ENCODE data around the gene ERGIC1. TPM values are rescaled to one million over a fixed set of nuclear protein-coding genes. Genes with fewer than 3 reads are reported as not detected.
A peak's percentile ranks its signal among the peaks of the same experiment; 100 is the strongest.

ERGIC1 gene
- total and polyA plus RNA-seq, 2 of the 13 experiments (the other 11 are each of a cell fraction or from before 2014, with no cell fraction given) = 78.5 to 184 TPM

- TF ChIP-seq GPBP1L1 (CRISPR knock-in tag; IDR thresholded peaks at IDR 0.05) (no peak), ZBTB44 (CRISPR knock-in tag; IDR thresholded peaks at IDR 0.05) (no peak), JDP2 (CRISPR knock-in tag; IDR thresholded peaks at IDR 0.05; ENCODE audit: borderline replicate concordance) (no peak), ZFP1 (CRISPR knock-in tag; IDR thresholded peaks at IDR 0.05) (no peak), IKZF5 (CRISPR knock-in tag; IDR thresholded peaks at IDR 0.05) (no peak)
Observed at GRCh38 chr5:172815631-172816030, 18.4 kb upstream of the ERGIC1 start (continued).

- no TSS peak for BruUV-seq (replicated peaks)
- Histone ChIP-seq H3K27me3 (ENCODE audit: control insufficient read depth in 1 of 2, insufficient read depth in 2 of 2, low read length in 2 of 2) (no peaks in the 10 kb centered on the region), H3K79me2 (ENCODE audit: insufficient read depth, low read length) (no peaks in the 10 kb centered on the region), H4K20me1 (ENCODE audit: insufficient read depth, low read length) (no peaks in the 10 kb centered on the region), H2AFZ (ENCODE audit: low read length) (no peak overlapping the region), H3K4me1 (ENCODE audit: insufficient read depth, low read length) (peaks cover 44% of the 10 kb centered on the region), H3K4me3 (replicated peaks in 1 of 3; ENCODE audit: insufficient read depth in 1 of 3, low read depth in 2 of 3, low read length in 3 of 3) (peak overlapping the region in 1 of 3 experiments; percentile 29; a peak in 2 of 6 replicates), H3K4me2 (ENCODE audit: low read depth, low read length) (peak overlapping the region; percentile 61), H3K9ac (ENCODE audit: insufficient read depth, low read depth, low read length) (no peak overlapping the region), H3K36me3 (replicated peaks in 1 of 2; ENCODE audit: control insufficient read depth in 1 of 2, insufficient read depth in 2 of 2, low read length in 2 of 2) (no peaks in the 10 kb centered on the region), H3K9me3 (ENCODE audit: low read length) (no peaks in the 10 kb centered on the region), H3K27ac (ENCODE audit: extremely low read length, insufficient read depth, low read length) (no peak overlapping the region)
- POLR2A ChIA-PET = interaction anchor here (1.1 to 3.0 kb wide), 8 partner anchors 17 to 103 kb away, joined by 3 to 12 read pairs (median 4); partner anchors contain the start of genes DUSP1 and ERGIC1
- intact Hi-C loops (cut with micrococcal nuclease; ENCODE audit: unreplicated experiment) (no loop called here), in situ Hi-C loops (cut with HindIII; ENCODE audit: extremely low pct_ligation_motif_present, low pct_unique_long_range_greater_than_20kb) (no loop called here)
- DNase-seq (ENCODE audit: low spot score) = no peak
- peak; percentile 72 for ATAC-seq
- CTCF ChIA-PET (ENCODE audit: low intra/inter-chr PET ratio, low total read pairs) = no interaction called here
- WGBS (ENCODE audit: low lambda C conversion rate) = 7% methylated on average over 5 of the region's 5 CpGs
- FAIRE-seq = no peak
- no peak for TF ChIP-seq KDM6A (CRISPR knock-in tag; IDR thresholded peaks at IDR 0.05; ENCODE audit: low read depth)
- TF ChIP-seq IRF2 (CRISPR knock-in tag; IDR thresholded peaks at IDR 0.05) = 0 out of 2 replicates have a peak, but pooled peaks have one; percentile 17
- no peak for TF ChIP-seq RARA (CRISPR knock-in tag; IDR thresholded peaks at IDR 0.05)
- peak; percentile 16; the same call in 1 of the 2 replicates for TF ChIP-seq CREB1 (IDR thresholded peaks at IDR 0.05)
- TF ChIP-seq CREB1 (CRISPR knock-in tag; IDR thresholded peaks at IDR 0.05) = no peak
- 0 out of 2 replicates have a peak, but pooled peaks have one; percentile 34 for TF ChIP-seq ARID5B (CRISPR knock-in tag; IDR thresholded peaks at IDR 0.05)
- no peak for TF ChIP-seq TGIF2 (CRISPR knock-in tag; IDR thresholded peaks at IDR 0.05)
- no peak for TF ChIP-seq ZNF7 (CRISPR knock-in tag; IDR thresholded peaks at IDR 0.05)
- TF ChIP-seq ZNF34 (CRISPR knock-in tag; IDR thresholded peaks at IDR 0.05; ENCODE audit: borderline replicate concordance) = no peak
- no peak for TF ChIP-seq ZNF234 (CRISPR knock-in tag; conservative IDR thresholded peaks at IDR 0.05)
- TF ChIP-seq MTA1 (CRISPR knock-in tag; IDR thresholded peaks at IDR 0.05; ENCODE audit: borderline replicate concordance) = no peak
- no peak for TF ChIP-seq MAF1 (CRISPR knock-in tag; IDR thresholded peaks at IDR 0.05; ENCODE audit: borderline replicate concordance)
Observed at GRCh38 chr5:172816925-172817562, 17.0 kb upstream of the ERGIC1 start.
